ENCODE measurements around the gene OTULIN. TPM values are rescaled to one million over a fixed set of nuclear protein-coding genes. Genes with fewer than 3 reads are reported as not detected.

The OTULIN gene
- total and polyA plus RNA-seq, 2 experiments from 2014 or later: 12.8 to 24.4 TPM

DNA sequence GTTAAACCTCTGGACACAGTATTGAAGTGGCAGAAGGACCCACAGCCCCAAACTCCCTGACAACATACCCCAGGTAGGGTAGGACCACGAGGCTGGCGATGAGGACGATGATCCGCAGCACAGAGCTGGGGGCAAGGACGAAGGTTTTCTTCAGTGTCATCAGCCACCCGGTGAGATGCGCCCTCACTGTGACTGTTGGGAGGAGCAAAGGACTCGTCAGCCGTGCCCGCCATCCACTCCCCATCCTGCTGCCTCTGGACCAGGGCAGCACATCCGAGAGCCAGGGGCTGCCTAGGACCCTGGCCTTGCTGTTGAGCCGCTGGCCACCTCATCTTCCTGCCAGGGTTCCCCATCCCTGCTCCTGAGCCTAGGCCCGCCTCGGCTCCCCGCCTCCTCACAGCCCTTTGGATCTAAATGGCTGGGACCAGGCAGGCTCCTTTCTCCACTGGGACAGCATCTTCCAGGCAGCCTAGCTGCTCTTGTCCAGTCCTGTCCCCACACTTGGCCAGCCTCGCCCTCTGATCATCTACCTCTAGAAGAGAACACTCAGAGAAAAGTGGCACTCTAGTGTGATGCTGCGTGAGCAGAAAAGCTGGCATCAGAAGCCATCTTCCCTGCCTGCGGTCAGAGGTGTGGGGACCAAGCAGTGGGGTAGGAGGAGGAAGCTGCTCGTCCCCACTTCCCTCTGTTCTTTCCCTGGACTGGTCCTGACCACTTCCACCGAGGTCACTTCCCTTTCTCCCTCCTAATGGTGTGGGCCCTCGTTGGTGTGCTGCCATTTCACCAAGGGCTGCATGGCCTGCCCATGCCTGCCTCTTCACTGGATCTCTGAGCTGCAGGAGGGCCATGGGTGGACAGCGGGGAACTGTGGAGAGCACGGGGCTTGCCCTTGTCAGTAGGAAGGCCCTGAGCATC lies 49.2 kb downstream of the OTULIN start:
- Histone ChIP-seq H3K9me2 (ENCODE audit: insufficient read depth) (no peaks in the 10 kb centered on the region), H3K79me2 (ENCODE audit: insufficient read depth) (no peaks in the 10 kb centered on the region), H3K36me3 (ENCODE audit: low read depth) (peaks cover 9% of the 10 kb centered on the region; the same call in 1 of the 2 replicates), H3K4me2 (ENCODE audit: unreplicated experiment) (no peak overlapping the region), H3K4me1 (ENCODE audit: insufficient read depth) (no peaks in the 10 kb centered on the region), H3K27ac (no peak overlapping the region), H3K9ac (no peak overlapping the region), H3K27me3 (replicated peaks; ENCODE audit: insufficient read depth) (no peaks in the 10 kb centered on the region), H4K20me1 (ENCODE audit: insufficient read depth) (no peaks in the 10 kb centered on the region), H3K9me3 (ENCODE audit: low read depth) (no peaks in the 10 kb centered on the region), H3K4me3 (no peak overlapping the region), H2AFZ (no peak overlapping the region), H3F3A (ENCODE audit: insufficient read depth) (no peaks in the 10 kb centered on the region)
- WGBS, 2 experiments (ENCODE audit: low coverage in 1 of 2, low lambda C conversion rate in 2 of 2, missing lambda C conversion rate in 2 of 2): 93 to 95% methylated on average over 21 to 23 of the region's 23 CpGs
- no peak for TF ChIP-seq EZH2 (IDR thresholded peaks at IDR 0.05; ENCODE audit: insufficient read depth, poor library complexity, severe bottlenecking)
- no peak for TF ChIP-seq EZH2phosphoT487 (IDR thresholded peaks at IDR 0.05; ENCODE audit: insufficient read depth, low read depth)
- in situ Hi-C loops (cut with MboI): no loop called here
- DNase-seq: no peak

DNA sequence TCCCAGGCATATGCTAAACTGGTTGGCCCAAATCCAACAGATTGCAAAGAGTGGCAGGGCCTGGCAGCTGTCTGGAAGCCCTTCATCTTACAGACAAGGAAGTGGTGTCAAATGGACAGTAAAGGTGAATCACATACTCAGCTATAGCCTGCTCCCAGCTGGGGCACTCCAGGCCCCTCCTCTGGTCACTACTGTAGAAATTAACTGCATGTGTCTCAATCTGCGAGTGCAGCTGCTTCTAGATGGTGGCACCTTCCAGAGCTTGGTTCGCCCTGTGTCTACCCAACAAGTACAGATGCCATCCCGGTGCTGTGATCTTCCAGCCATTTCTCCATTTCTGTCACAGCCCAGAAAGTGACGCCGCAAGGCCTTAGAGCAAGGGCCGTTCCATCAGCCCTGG lies 50.2 kb downstream of the OTULIN start:
- Histone ChIP-seq H3K79me2 (ENCODE audit: insufficient read depth) (no peaks in the 10 kb centered on the region), H3F3A (ENCODE audit: insufficient read depth) (peaks cover 6% of the 10 kb centered on the region), H3K9me3 (ENCODE audit: low read depth) (no peaks in the 10 kb centered on the region), H3K9ac (no peak overlapping the region), H2AFZ (no peak overlapping the region), H3K4me2 (ENCODE audit: unreplicated experiment) (no peak overlapping the region), H3K27ac (no peak overlapping the region), H3K4me1 (ENCODE audit: insufficient read depth) (peaks cover 3% of the 10 kb centered on the region; the same call in 1 of the 2 replicates), H4K20me1 (ENCODE audit: insufficient read depth) (no peaks in the 10 kb centered on the region), H3K4me3 (no peak overlapping the region), H3K27me3 (replicated peaks; ENCODE audit: insufficient read depth) (no peaks in the 10 kb centered on the region), H3K9me2 (ENCODE audit: insufficient read depth) (no peaks in the 10 kb centered on the region), H3K36me3 (ENCODE audit: low read depth) (peaks cover 9% of the 10 kb centered on the region; the same call in 1 of the 2 replicates)
- DNase-seq: no peak
- TF ChIP-seq EZH2phosphoT487 (IDR thresholded peaks at IDR 0.05; ENCODE audit: insufficient read depth, low read depth) (no peak), EZH2 (IDR thresholded peaks at IDR 0.05; ENCODE audit: insufficient read depth, poor library complexity, severe bottlenecking) (no peak)
- in situ Hi-C loops (cut with MboI): no loop called here
- 92 to 93% methylated on average over 6 of the region's 6 CpGs for WGBS, 2 experiments (ENCODE audit: low coverage in 1 of 2, low lambda C conversion rate in 2 of 2, missing lambda C conversion rate in 2 of 2)

DNA sequence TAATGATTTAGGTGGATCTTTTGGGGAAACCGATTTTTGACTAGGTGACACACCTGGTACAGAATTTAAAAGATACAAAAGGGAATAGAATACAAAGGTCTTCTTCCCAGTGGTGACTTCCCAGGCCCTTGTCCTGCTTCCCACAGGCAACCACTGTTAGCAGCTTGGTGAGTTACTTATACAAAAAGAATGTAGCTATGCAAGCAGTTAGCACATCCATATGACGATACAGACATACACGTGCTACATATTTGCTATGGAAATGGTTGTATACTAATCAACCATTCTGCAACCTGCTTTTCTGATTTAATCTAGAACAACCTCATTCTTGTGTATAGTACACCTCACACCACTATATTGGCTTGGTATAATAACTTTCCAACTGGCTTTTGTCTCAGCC lies 51.0 kb downstream of the OTULIN start:
- Histone ChIP-seq H2AFZ (no peak overlapping the region), H3K36me3 (ENCODE audit: low read depth) (peaks cover 4% of the 10 kb centered on the region; the same call in 1 of the 2 replicates), H3K9me3 (ENCODE audit: low read depth) (no peaks in the 10 kb centered on the region), H3K79me2 (ENCODE audit: insufficient read depth) (no peaks in the 10 kb centered on the region), H3K4me2 (ENCODE audit: unreplicated experiment) (no peak overlapping the region), H3K9ac (no peak overlapping the region), H3K4me1 (ENCODE audit: insufficient read depth) (peaks cover 11% of the 10 kb centered on the region), H3K27ac (no peak overlapping the region), H3F3A (ENCODE audit: insufficient read depth) (peaks cover 13% of the 10 kb centered on the region), H3K4me3 (no peak overlapping the region), H4K20me1 (ENCODE audit: insufficient read depth) (no peaks in the 10 kb centered on the region), H3K9me2 (ENCODE audit: insufficient read depth) (no peaks in the 10 kb centered on the region), H3K27me3 (replicated peaks; ENCODE audit: insufficient read depth) (no peaks in the 10 kb centered on the region)
- DNase-seq: peak; percentile 27
- in situ Hi-C loops (cut with MboI): no loop called here
- 95 to 98% methylated on average over 3 of the region's 3 CpGs for WGBS, 2 experiments (ENCODE audit: low coverage in 1 of 2, low lambda C conversion rate in 2 of 2, missing lambda C conversion rate in 2 of 2)
- TF ChIP-seq EZH2 (IDR thresholded peaks at IDR 0.05; ENCODE audit: insufficient read depth, poor library complexity, severe bottlenecking) (no peak), EZH2phosphoT487 (IDR thresholded peaks at IDR 0.05; ENCODE audit: insufficient read depth, low read depth) (no peak)

DNA sequence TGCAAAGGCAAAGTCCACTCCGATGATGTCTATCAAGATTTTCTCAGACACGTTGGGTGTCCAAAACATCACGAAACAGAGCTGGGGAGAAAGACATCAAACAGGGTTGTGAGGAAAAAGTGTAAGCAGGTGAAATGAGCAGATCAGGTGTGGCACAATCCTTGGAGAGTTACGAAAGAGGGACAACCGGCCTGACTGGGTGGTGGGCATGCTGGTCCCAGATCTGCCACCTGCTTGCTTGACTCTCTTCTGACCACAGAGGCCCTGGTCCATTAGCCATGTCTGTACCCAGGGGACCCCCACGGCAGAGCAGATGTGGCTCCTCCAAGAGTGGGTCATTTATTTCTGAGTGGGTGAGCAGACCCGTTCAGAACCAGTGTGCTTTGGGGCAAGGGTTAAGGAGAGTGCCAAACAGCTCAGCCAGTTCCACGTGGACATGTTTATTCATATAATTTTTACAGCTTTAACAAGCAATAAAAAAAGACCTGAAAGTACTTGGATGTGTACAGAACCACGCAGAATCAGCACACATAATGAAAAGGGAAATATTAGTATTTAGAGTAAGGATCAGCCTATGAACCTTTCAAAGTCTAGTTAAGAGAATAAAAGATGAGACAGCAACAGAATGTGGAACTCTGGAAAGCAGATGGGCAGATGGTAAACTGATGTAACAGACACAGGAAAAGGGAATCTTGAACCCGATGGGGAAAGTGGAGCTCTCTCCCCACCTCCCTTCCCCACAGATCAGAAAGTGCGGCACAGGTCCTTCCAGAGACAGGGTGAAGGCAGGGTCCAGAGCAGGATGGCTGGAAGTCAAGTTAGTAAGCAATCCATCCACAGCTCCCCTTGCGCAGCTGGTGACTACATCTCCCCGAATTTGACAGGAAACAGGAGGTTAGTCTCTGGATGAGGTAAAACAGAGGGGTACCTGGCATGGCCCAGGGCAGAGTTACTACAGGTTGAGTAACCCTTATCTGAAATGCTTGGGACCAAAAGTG lies 52.5 kb downstream of the OTULIN start:
- H3K4me3 ChIP-seq: no peak overlapping the region
- no peak for DNase-seq
- no peak overlapping the region for H3K27ac ChIP-seq
- in situ Hi-C loops (cut with MboI): no loop called here
- no peaks in the 10 kb centered on the region for H3K79me2 ChIP-seq (ENCODE audit: insufficient read depth)
- no peaks in the 10 kb centered on the region for H4K20me1 ChIP-seq (ENCODE audit: insufficient read depth)
- no peak for TF ChIP-seq EZH2 (IDR thresholded peaks at IDR 0.05; ENCODE audit: insufficient read depth, poor library complexity, severe bottlenecking)
- no peak for TF ChIP-seq EZH2phosphoT487 (IDR thresholded peaks at IDR 0.05; ENCODE audit: insufficient read depth, low read depth)
- no peak overlapping the region for H3K4me2 ChIP-seq (ENCODE audit: unreplicated experiment)
- no peak overlapping the region for H3K9ac ChIP-seq
- no peaks in the 10 kb centered on the region for H3K27me3 ChIP-seq (replicated peaks; ENCODE audit: insufficient read depth)
- no peaks in the 10 kb centered on the region for H3K9me2 ChIP-seq (ENCODE audit: insufficient read depth)
- H3F3A ChIP-seq (ENCODE audit: insufficient read depth): peaks cover 23% of the 10 kb centered on the region
- H2AFZ ChIP-seq: no peak overlapping the region
- no peaks in the 10 kb centered on the region for H3K9me3 ChIP-seq (ENCODE audit: low read depth)
- WGBS, 2 experiments (ENCODE audit: low coverage in 1 of 2, low lambda C conversion rate in 2 of 2, missing lambda C conversion rate in 2 of 2): 68 to 70% methylated on average over 13 of the region's 13 CpGs
- peaks cover 4% of the 10 kb centered on the region; the same call in 1 of the 2 replicates for H3K36me3 ChIP-seq (ENCODE audit: low read depth)
- H3K4me1 ChIP-seq (ENCODE audit: insufficient read depth): peaks cover 19% of the 10 kb centered on the region

Measured in GM23248 (cell line).